Islet of Langerhans (tissue), 1 donor: ENCODE measurements around the gene MPPE1.

Experiments used
- FAIRE-seq: peaks from one replicate; lab custom pipeline; 2011; peaks lifted over from hg19 to GRCh38; lab: Jason Lieb, UNC

MPPE1 gene

GRCh38 chr18:11884396-11885030 lies 23.6 kb downstream of the MPPE1 start:
- FAIRE-seq: no peak

- no peak for FAIRE-seq
Measured at GRCh38 chr18:11883153-11883552, 25.0 kb downstream of the MPPE1 start.

DNA sequence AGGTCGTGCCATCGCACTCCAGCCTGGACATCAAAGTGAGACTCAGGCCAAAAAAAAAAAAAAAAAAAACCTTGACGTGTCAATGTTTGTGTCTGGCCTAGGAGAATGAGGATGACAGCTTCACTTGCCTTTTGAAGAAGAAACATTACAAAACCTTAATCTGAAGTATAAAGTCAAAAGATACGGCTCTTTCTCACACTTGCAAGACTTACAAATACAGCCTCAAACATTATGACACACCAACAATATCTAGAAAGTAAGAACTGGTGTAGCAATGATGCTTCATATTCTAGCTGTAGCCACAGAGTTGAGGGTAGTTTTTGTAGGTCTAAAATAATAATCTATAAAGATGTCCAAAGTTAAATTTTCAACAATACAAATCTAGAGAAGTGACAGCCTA lies 25.5 kb downstream of the MPPE1 start:
- FAIRE-seq: no peak

DNA sequence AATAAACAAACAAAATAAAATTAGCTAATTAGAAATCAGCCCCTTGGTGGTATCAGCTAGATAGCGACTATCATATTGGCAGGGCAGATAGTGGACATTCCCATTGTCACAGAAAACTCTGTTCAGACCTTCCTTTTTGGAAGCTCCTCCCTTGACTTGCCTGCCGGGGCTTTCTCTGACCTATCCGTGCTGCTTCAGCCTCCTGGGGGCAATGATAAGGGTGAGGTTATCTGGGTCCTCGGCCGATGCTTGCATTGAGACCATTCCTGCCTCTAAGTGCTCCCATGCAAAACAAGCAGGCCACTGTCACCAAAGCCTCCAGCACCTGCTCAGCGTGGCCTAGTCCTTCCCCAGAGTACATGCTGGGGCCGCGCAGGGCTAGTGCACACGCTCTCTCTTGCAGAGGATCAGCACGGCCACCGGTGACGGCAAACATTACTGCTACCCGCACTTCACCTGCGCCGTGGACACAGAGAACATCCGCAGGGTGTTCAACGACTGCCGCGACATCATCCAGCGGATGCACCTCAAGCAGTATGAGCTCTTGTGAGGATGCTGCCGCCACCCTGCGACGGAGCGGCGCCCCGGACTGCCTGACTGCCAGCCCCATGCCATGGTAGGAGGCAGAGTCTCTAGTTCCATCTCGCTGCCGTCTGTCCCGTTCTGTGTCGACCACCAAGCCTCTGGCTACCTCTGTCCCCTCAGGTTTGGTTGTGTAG lies 27.4 kb downstream of the MPPE1 start:
- no peak for FAIRE-seq

DNA sequence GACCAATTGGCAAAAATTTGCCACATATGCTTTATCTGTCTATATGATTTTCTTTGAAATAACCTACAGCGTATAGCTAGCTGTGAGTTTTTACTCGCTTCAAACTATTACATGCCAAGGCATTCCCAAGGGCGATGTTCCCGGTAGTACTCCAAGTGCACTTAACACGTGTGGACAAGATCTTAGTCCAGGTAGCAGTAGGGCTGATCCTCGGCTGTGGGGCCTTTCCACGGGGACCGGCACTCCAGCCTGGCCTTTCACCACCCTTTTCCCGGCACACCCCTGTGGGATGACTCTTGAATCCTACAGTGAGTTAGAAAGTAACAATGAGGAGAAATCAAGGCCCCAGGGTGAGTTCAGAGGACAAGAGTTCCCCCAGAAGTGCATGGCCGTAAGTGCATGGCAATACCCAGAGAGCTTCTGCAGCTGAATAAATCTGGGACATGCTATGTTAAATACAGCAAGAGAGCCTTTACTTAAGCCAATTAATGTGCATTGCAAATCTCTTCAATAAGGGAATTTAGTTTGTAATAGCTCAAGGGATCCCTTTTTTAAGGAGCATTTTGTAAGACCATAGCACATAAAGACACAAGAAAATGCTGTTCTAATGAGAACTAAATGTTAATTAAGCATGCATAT lies 30.5 kb downstream of the MPPE1 start:
- FAIRE-seq: no peak

GRCh38 chr18:11874676-11875075 lies 33.4 kb downstream of the MPPE1 start:
- no peak for FAIRE-seq

DNA sequence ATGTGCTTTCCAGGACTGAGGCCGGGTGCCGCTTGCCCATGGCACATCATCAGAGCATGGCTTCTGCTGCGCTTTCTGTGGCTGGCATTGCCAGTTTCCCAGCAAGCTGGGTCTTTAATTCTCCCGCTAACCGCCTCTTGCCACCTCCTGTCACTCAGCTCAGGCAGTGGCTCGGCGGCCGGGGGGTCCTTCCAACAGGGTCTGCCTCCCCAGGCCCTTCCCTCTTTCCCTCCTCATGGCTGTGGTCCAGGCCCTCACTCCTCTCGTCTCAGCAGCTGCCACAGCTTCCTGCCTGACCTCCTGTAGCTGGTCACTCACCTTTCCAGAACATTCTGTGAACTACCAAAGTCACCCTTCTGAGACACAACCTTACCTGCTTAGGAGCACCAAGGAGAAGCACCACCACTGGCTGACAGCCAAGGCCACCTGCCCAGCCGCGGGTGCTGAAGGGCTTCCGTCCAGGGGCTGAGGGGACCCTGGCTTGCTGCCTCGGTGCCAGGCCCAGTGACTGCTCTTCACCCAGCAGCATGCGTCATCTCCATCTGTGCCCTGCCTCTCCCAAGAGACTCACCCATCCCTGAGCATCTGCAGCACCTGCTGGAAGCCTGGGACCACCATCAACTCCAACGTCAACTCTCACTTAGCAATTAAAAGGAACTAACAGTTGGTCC lies 34.3 kb downstream of the MPPE1 start:
- FAIRE-seq: no peak

- FAIRE-seq: peak; percentile 90
Measured at GRCh38 chr18:11872479-11873136, 35.5 kb downstream of the MPPE1 start.

DNA sequence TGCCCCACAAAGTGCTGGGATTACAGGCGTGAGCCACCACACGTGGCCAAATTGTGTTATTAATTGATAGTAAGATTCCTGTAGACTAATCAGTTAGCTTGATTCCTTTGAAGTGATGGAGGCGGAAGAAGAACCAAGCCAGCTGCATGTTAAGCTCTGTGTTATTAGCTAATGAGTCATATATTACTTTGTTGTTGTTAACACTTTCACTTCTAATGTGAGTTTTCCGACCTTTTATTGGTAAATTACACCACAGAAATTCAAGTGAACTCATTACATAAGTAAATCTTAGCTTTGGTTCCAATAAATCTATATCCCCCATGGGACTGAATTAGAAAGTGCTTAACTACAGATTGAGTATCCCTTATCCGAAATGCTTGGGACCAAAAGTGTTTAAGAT lies 36.6 kb downstream of the MPPE1 start:
- no peak for FAIRE-seq

- no peak for FAIRE-seq
Measured at GRCh38 chr18:11868230-11868629, 39.9 kb downstream of the MPPE1 start.

GRCh38 chr18:11866764-11867163 lies 41.4 kb downstream of the MPPE1 start:
- FAIRE-seq: no peak

- no peak for FAIRE-seq
Measured at GRCh38 chr18:11866329-11866728, 41.8 kb downstream of the MPPE1 start.

GRCh38 chr18:11865071-11865470 lies 43.0 kb downstream of the MPPE1 start:
- no peak for FAIRE-seq

GRCh38 chr18:11864471-11864870 lies 43.6 kb downstream of the MPPE1 start:
- FAIRE-seq: no peak

- FAIRE-seq: no peak
Measured at GRCh38 chr18:11862468-11863137, 45.5 kb downstream of the MPPE1 start.

DNA sequence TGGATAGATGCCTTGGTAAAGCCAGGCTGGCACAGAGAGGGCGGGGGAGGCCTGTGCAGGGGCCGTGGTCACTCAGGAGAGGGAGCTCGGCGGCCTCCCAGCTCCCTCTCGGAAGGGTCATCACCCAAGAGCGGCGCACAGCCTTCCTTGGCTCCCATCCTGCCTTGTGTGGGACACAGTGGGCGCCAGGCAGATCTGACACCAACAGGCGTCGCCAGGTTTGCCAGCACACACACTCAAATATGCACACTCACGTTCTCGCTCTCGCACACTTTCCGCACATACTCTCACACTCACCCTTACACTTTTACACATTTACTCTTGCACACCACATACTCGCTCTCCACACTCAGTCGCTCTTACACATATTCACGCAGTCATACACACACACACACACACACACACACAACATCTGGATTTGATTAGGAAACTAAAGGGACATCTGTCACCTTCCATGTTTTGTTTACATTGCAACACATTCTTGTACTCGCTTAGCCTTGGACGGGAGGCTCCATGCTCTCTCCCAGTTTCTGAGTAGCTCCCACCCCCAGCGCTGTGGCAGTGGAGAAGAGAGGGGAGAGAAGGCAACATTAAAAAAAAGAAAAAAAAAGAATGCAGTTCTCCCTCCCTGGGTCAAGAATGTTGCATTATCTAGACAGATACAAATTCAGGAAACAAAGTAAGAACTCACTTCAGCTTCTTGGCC lies 46.4 kb downstream of the MPPE1 start:
- no peak for FAIRE-seq

- no peak for FAIRE-seq
Measured at GRCh38 chr18:11860594-11861450, 47.3 kb downstream of the MPPE1 start.

DNA sequence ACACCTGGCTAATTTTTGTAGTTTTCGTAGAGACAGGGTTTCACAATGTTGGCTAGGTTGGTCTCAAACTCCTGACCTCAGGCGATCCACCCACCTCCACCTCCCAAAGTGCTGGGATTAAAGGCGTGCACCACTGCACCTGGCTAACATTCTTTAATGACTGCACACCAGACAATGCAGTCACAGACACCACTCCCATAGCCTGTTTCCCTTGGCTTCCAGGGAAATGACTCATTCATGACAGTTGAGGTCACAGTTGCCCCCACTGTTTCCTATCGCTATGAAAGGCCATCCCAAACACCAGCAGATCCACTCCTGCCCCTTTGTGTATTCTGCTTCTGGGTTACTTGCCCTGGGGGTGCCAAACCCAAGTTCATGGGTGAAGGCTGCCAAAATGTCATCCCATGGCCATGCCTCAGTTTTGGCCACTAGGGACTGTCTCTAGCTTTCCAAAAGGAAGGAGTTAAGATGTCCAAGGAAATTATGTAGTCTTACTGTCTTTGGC lies 48.2 kb downstream of the MPPE1 start:
- FAIRE-seq: no peak

DNA sequence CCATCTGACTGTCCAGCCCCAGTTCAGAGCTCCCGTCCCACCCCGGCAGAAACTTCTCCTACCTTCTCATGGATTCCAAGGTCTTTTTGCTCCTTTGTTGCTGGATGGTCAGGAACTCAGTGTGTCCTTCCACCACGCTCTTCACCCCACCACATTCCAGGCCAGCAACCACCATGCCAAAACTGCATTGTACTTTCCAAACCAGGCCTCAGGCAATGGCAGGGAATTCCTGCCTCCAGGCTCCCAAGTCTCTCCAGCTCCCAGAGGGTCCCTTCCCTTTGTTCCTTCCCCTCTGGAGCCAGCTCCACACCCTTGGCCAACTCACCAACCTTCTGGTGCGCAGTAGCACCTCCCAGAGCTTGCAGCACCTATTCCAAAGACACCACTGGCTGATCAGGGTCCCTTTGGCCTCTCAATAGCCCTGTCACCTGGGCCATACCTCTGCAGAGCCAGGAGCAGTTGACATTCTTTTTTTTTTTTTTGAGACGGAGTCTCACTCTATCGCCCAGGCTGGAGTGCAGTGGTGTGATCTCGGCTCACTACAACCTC lies 48.8 kb downstream of the MPPE1 start:
- no peak for FAIRE-seq
